ENCODE results near the gene PEX11G.

The PEX11G gene

GRCh38 chr19:7521551-7522071 lies 32.8 kb upstream of the PEX11G start:
- no peak for DNase-seq

GRCh38 chr19:7520131-7521051 lies 31.6 kb upstream of the PEX11G start:
- DNase-seq = no peak

GRCh38 chr19:7519361-7520130 lies 30.7 kb upstream of the PEX11G start:
- no peak for DNase-seq

- DNase-seq = no peak
Measured at GRCh38 chr19:7516878-7517277, 28.0 kb upstream of the PEX11G start.

- DNase-seq = no peak
Measured at GRCh38 chr19:7516333-7516732, 27.5 kb upstream of the PEX11G start.

- peak; percentile 34 for DNase-seq
Measured at GRCh38 chr19:7515645-7516151, 26.9 kb upstream of the PEX11G start, which contains the start of gene ZNF358. Gene ZNF358, plus strand, starts transcription at chr19:7516103. Its CDS starts 3,140 bp downstream, at chr19:7519243.

- no peak for DNase-seq
Measured at GRCh38 chr19:7515110-7515644, 26.3 kb upstream of the PEX11G start.

- DNase-seq = no peak
Measured at GRCh38 chr19:7513809-7514642, 25.2 kb upstream of the PEX11G start.

GRCh38 chr19:7512400-7512851 lies 23.6 kb upstream of the PEX11G start:
- no peak for DNase-seq

GRCh38 chr19:7509625-7510024 lies 20.8 kb upstream of the PEX11G start:
- no peak for DNase-seq

GRCh38 chr19:7507884-7508283 lies 19.0 kb upstream of the PEX11G start:
- peak; percentile 89 for DNase-seq

GRCh38 chr19:7506385-7507328 lies 17.8 kb upstream of the PEX11G start:
- peak; percentile 92 for DNase-seq

GRCh38 chr19:7505682-7506384 lies 17.0 kb upstream of the PEX11G start:
- DNase-seq = no peak

- DNase-seq = no peak
Measured at GRCh38 chr19:7505288-7505681, 16.4 kb upstream of the PEX11G start.

GRCh38 chr19:7504684-7505083 lies 15.8 kb upstream of the PEX11G start:
- DNase-seq = no peak

GRCh38 chr19:7502552-7502951 lies 13.7 kb upstream of the PEX11G start:
- DNase-seq = no peak

GRCh38 chr19:7500811-7501450 lies 12.1 kb upstream of the PEX11G start:
- peak; percentile 22 for DNase-seq

GRCh38 chr19:7497292-7497691 lies 8.5 kb upstream of the PEX11G start:
- peak; percentile 45 for DNase-seq

GRCh38 chr19:7494416-7495098 lies 5.7 kb upstream of the PEX11G start:
- DNase-seq = no peak

Measured in inflammatory macrophage treated with lipopolysaccharide for 4 hours (primary cell).